ENCODE measurements around the gene MMS19. TPM values are rescaled to one million over a fixed set of nuclear protein-coding genes. Genes with fewer than 3 reads are reported as not detected.

MMS19 gene
- total RNA-seq, 1 experiment from 2014 or later = 105 TPM

- BruUV-seq (replicated peaks) = no TSS peak
- H3K9me3 ChIP-seq = no peaks in the 10 kb centered on the region
- H3K4me3 ChIP-seq (ENCODE audit: low read depth, low read length) = no peak overlapping the region
- H3K27me3 Mint-ChIP-seq (ENCODE audit: insufficient read depth, unreplicated experiment) = no peaks in the 10 kb centered on the region
- no peaks in the 10 kb centered on the region for H3K36me3 Mint-ChIP-seq (ENCODE audit: insufficient read depth, unreplicated experiment)
- no peaks in the 10 kb centered on the region for H3K36me3 ChIP-seq (ENCODE audit: control insufficient read depth, insufficient read depth, low read length)
- H3K9me3 Mint-ChIP-seq (ENCODE audit: unreplicated experiment) = no peaks in the 10 kb centered on the region
- CTCF ChIA-PET = interaction anchor here (0.8 kb wide), 1 partner anchor 81 kb away, joined by 3 read pairs; no protein-coding TSS in a partner anchor
- intact Hi-C loops (cut with micrococcal nuclease; ENCODE audit: unreplicated experiment) = no loop called here
- no peak for DNase-seq
- H3K4me1 Mint-ChIP-seq (ENCODE audit: low read depth, unreplicated experiment) = no peaks in the 10 kb centered on the region
- TF ChIP-seq, protein P1, sequence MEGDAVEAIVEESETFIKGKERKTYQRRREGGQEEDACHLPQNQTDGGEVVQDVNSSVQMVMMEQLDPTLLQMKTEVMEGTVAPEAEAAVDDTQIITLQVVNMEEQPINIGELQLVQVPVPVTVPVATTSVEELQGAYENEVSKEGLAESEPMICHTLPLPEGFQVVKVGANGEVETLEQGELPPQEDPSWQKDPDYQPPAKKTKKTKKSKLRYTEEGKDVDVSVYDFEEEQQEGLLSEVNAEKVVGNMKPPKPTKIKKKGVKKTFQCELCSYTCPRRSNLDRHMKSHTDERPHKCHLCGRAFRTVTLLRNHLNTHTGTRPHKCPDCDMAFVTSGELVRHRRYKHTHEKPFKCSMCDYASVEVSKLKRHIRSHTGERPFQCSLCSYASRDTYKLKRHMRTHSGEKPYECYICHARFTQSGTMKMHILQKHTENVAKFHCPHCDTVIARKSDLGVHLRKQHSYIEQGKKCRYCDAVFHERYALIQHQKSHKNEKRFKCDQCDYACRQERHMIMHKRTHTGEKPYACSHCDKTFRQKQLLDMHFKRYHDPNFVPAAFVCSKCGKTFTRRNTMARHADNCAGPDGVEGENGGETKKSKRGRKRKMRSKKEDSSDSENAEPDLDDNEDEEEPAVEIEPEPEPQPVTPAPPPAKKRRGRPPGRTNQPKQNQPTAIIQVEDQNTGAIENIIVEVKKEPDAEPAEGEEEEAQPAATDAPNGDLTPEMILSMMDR (IDR thresholded peaks at IDR 0.05; ENCODE audit: insufficient read depth in 1 of 2, low read depth in 1 of 2, low read length in 1 of 2, severe bottlenecking in 1 of 2, unreplicated experiment in 1 of 2) = no peak
- H3K4me3 Mint-ChIP-seq (ENCODE audit: unreplicated experiment) = no peak overlapping the region
- H3K4me1 ChIP-seq = no peaks in the 10 kb centered on the region
- no peaks in the 10 kb centered on the region for H3K27me3 ChIP-seq (replicated peaks; ENCODE audit: control insufficient read depth, insufficient read depth, low read length)
- H3K27ac Mint-ChIP-seq (ENCODE audit: unreplicated experiment) = no peak overlapping the region
- POLR2A ChIA-PET = no interaction called here
These were observed 14.8 kb upstream of the MMS19 start for GRCh38 chr10:97512993-97513392.

GRCh38 chr10:97511711-97512440 lies 13.7 kb upstream of the MMS19 start:
- no peaks in the 10 kb centered on the region for H3K9me3 ChIP-seq
- DNase-seq = no peak
- ChIA-PET POLR2A (interaction anchor here (0.5 kb wide), 1 partner anchor 20 kb away, joined by 5 read pairs; no protein-coding TSS in a partner anchor), CTCF (no interaction called here)
- H3K4me1 Mint-ChIP-seq (ENCODE audit: low read depth, unreplicated experiment) = no peaks in the 10 kb centered on the region
- H3K27me3 Mint-ChIP-seq (ENCODE audit: insufficient read depth, unreplicated experiment) = no peaks in the 10 kb centered on the region
- no peaks in the 10 kb centered on the region for H3K36me3 Mint-ChIP-seq (ENCODE audit: insufficient read depth, unreplicated experiment)
- no peak overlapping the region for H3K27ac Mint-ChIP-seq (ENCODE audit: unreplicated experiment)
- no peaks in the 10 kb centered on the region for H3K27me3 ChIP-seq (replicated peaks; ENCODE audit: control insufficient read depth, insufficient read depth, low read length)
- TF ChIP-seq, protein P1 (IDR thresholded peaks at IDR 0.05; ENCODE audit: insufficient read depth in 1 of 2, low read depth in 1 of 2, low read length in 1 of 2, severe bottlenecking in 1 of 2, unreplicated experiment in 1 of 2) = no peak
- intact Hi-C loops (cut with micrococcal nuclease; ENCODE audit: unreplicated experiment) = no loop called here
- H3K9me3 Mint-ChIP-seq (ENCODE audit: unreplicated experiment) = no peaks in the 10 kb centered on the region
- H3K4me3 Mint-ChIP-seq (ENCODE audit: unreplicated experiment) = no peak overlapping the region
- no TSS peak for BruUV-seq (replicated peaks)
- H3K4me1 ChIP-seq = no peaks in the 10 kb centered on the region
- no peaks in the 10 kb centered on the region for H3K36me3 ChIP-seq (ENCODE audit: control insufficient read depth, insufficient read depth, low read length)
- no peak overlapping the region for H3K4me3 ChIP-seq (ENCODE audit: low read depth, low read length)

DNA sequence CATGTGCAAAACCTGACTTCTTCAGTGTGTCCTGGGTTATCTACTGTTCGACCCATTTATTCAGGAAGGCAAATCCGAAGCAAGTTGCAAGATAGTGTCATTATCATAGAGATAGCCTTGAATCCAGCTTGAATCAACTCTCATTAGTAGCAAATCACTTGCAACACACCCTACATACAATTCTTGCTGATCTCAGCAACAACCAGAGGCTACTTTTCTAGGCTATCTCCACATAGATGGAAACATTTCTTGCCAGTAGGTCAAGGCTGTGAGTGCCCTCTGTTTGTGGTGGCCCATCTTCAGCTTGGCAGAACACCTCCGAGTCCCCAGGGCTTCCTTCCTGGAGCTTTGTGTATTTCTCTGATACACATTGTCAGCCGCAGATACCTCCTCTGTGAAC lies 12.5 kb upstream of the MMS19 start:
- H3K36me3 Mint-ChIP-seq (ENCODE audit: insufficient read depth, unreplicated experiment) = no peaks in the 10 kb centered on the region
- H3K27me3 Mint-ChIP-seq (ENCODE audit: insufficient read depth, unreplicated experiment) = no peaks in the 10 kb centered on the region
- no peaks in the 10 kb centered on the region for H3K9me3 ChIP-seq
- no peak for DNase-seq
- no peak overlapping the region for H3K4me3 Mint-ChIP-seq (ENCODE audit: unreplicated experiment)
- TF ChIP-seq, protein P1 (IDR thresholded peaks at IDR 0.05; ENCODE audit: insufficient read depth in 1 of 2, low read depth in 1 of 2, low read length in 1 of 2, severe bottlenecking in 1 of 2, unreplicated experiment in 1 of 2) = no peak
- POLR2A ChIA-PET = no interaction called here
- CTCF ChIA-PET = no interaction called here
- intact Hi-C loops (cut with micrococcal nuclease; ENCODE audit: unreplicated experiment) = no loop called here
- no peaks in the 10 kb centered on the region for H3K9me3 Mint-ChIP-seq (ENCODE audit: unreplicated experiment)
- H3K4me3 ChIP-seq (ENCODE audit: low read depth, low read length) = no peak overlapping the region
- H3K4me1 ChIP-seq = no peaks in the 10 kb centered on the region
- no peak overlapping the region for H3K27ac Mint-ChIP-seq (ENCODE audit: unreplicated experiment)
- no peaks in the 10 kb centered on the region for H3K27me3 ChIP-seq (replicated peaks; ENCODE audit: control insufficient read depth, insufficient read depth, low read length)
- no TSS peak for BruUV-seq (replicated peaks)
- no peaks in the 10 kb centered on the region for H3K4me1 Mint-ChIP-seq (ENCODE audit: low read depth, unreplicated experiment)
- no peaks in the 10 kb centered on the region for H3K36me3 ChIP-seq (ENCODE audit: control insufficient read depth, insufficient read depth, low read length)
